OCI-LY7 (cell line): ENCODE measurements around the gene HSPA4.

Source experiments
- EZH2phosphoT487 ChIP-seq: fragments of 200-600 bp; sonication (generic); IDR thresholded peaks from 2 replicates; pipeline ENCODE4 v1.6.1; 2018; ENCODE audit warnings: low read depth, borderline replicate concordance, mild to moderate bottlenecking, mixed run types, antibody characterized with exemption, low read length, moderate library complexity, mixed read lengths
- TF ChIP-seq, protein P1 (sequence below): fragments of 200-600 bp; sonication (generic); conservative IDR thresholded peaks from 2 replicates; pipeline ENCODE4 v1.5.1; 2014; ENCODE audit warnings: mild to moderate bottlenecking, antibody characterized with exemption, low read length, moderate library complexity, mixed read lengths

DNA sequence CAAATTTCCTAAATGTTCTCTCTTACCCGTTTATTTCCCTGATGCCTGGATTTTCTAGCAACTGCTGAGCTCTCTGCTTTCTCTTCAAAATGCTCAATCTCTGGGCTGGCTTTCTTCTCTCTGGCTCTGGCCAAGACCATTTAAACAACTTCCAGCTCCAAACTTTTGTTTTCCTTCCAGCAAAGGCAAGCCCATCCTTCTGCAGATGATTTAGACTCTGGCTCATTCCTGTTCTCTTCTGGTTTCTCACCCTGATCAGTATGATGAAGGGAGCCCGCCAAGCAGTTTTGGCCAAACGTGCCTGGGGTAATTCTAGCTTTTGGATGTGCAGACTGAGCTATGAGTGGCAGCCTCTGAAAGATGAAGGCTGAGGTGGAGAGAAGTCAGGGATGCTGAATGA is 78.1 kb downstream of the HSPA4 start:
- TF ChIP-seq, protein P1, sequence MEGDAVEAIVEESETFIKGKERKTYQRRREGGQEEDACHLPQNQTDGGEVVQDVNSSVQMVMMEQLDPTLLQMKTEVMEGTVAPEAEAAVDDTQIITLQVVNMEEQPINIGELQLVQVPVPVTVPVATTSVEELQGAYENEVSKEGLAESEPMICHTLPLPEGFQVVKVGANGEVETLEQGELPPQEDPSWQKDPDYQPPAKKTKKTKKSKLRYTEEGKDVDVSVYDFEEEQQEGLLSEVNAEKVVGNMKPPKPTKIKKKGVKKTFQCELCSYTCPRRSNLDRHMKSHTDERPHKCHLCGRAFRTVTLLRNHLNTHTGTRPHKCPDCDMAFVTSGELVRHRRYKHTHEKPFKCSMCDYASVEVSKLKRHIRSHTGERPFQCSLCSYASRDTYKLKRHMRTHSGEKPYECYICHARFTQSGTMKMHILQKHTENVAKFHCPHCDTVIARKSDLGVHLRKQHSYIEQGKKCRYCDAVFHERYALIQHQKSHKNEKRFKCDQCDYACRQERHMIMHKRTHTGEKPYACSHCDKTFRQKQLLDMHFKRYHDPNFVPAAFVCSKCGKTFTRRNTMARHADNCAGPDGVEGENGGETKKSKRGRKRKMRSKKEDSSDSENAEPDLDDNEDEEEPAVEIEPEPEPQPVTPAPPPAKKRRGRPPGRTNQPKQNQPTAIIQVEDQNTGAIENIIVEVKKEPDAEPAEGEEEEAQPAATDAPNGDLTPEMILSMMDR: no peak
- no peak for TF ChIP-seq EZH2phosphoT487
